Skin of body (tissue), 2 donors: Measurements from ENCODE around the gene PPP6R2. TPM values are rescaled to one million over a fixed set of nuclear protein-coding genes. Genes with fewer than 3 reads are reported as not detected.

ENCODE experiments used
- DNase-seq: peaks from one replicate; lab custom pipeline; 2025; lab: John Stamatoyannopoulos, UW
- total RNA-seq: library from RNA; depleted of rRNA; stranded (reverse); fragments of >200 nt; gene quantifications from one replicate; pipeline ENCODE4 v1.2.3, GENCODE V29; 2014

Gene PPP6R2
- total RNA-seq, 1 donor from 2014 or later = 31.5 TPM

GRCh38 chr22:50467773-50468440 lies 124.8 kb downstream of the PPP6R2 start:
- no peak for DNase-seq

DNA sequence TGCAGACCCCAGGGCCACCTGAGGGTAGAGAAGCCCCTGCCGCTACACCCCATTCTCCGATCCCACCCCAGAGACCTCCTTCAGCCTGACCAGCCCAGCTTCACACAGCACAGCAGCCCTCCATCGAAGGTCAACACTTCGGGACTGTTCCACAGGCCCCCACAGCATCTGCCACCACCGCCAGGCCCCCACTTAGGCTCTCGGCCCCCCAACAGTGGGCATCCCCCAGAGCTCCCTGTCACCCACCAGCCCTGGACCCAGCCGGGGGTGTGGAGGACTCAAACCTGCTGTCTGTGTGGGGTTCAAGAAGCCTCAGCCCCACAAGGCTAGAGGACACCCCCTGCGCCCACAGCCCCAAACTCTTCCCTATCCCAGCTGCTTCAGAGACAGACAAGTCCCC lies 125.5 kb downstream of the PPP6R2 start:
- DNase-seq = no peak

DNA sequence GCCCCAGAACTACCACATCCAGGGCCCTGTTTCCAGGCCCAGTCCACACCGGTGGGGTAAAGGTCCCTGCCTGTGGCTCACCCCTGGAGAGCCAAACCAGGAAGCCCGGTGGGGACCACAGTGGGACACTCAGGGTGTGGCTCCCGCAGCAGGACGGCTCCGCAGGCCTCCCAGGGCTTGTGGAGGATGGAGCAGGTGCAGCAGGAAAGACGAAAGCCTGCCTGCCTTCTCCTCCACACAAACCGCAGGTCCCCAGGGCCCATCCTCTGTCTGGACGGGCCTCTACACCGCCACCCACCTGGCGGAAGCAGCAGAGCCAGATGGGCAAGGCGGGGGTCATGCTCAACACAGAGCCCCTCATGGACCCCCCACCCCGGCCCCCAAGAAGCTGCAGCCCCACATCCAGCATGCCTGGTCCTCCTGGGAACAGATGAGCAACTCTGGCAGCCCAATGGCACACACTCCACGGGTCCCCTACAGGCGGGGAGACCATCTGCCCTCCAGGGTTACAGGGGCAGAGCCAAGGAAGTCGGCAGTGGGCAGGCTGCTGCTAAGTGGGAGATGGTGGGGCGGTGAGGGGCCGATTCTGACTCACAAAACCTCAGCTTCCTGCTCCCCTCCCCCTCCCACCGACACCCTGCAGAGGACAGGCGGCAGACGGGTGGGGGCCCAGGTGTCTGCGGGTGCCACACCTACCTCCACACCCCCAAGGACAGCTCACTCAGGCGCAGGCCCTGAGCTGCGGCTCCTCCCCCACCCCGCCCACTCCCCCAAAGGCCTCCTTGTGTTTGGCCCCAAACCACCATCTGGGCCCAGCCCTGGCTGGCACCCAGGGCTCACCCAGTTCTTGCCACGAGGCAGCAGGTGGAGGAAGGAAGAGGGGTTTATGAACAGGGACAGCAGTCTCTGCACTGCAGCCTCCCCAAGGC lies 126.5 kb downstream of the PPP6R2 start:
- DNase-seq = no peak

DNA sequence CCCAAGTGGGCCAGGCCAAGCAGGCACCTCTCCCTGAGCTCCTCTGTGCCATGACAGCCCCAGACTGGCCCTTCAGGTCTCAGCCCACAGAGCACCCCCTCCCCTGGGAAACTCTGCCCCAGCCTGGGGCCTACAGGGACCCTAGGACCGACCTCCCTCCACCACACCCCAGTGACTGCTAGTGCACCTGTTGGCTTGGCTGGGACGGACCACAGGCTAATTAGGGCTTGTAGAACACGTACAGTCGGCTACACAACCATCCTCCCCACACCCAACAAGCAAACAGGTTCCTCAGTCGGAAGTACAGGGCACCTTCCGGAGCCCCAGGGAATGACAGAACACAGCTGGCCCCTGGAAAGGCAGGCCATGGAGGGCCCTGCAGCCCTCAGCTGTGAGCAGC lies 127.4 kb downstream of the PPP6R2 start:
- DNase-seq = no peak

- DNase-seq = no peak
Observed at GRCh38 chr22:50471197-50471847, 128.2 kb downstream of the PPP6R2 start.

GRCh38 chr22:50471962-50472361 lies 128.8 kb downstream of the PPP6R2 start:
- no peak for DNase-seq

- DNase-seq = no peak
Observed at GRCh38 chr22:50473088-50473487, 130.0 kb downstream of the PPP6R2 start.

- DNase-seq = no peak
Observed at GRCh38 chr22:50473855-50474671, 130.9 kb downstream of the PPP6R2 start.

DNA sequence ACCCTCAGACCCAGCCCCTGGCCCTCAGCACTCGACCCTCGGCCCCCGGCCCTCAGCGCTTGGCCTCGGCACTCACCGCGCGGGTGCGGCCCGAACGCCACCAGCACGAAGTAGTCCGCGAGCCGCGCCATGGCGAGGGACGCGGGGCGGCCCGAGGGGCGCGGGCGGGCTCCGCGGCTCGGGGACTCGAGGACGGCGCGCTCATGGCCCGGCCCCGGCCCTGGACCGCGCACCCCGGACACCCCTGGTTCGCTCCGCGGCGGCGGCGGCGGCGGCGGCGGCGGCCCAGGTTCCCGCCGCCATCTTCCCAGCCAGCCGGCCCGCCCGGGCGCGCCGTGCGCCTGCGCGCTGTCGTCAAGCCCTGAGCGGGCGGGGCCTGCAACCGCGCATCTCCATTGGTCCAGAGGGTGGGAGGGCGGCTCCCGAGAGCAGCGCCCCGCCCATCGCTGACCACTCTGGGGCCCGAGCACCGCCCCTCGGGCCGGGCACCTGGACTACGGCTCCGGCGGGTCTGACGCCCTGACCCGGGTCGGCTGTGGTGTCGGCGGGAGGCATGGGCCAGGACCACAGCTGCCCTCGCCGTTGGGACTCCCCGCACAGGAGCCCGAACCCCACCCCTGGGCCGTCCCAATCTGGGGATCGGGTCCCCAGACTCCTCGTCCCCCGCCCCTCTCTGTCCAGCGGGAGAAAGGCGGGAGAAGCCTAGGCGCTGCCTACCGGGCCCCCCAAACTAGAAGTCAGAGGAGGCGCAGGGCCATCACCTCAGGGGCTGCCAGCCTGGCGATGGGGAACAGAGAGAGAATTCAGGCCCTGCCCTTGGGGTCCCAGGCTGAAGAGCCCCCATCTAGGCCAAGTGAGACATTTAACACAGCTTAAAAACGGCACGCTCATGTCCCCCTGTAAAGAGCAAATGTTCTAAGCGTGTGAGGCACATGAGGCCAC lies 131.9 kb downstream of the PPP6R2 start, which contains the start of gene SBF1:
SBF1 (minus strand) TSS at position 326 of the 942 bp plus-strand sequence; CDS start at position 131, 195 bp downstream.
- peak; percentile 75 for DNase-seq

- DNase-seq = no peak
Observed at GRCh38 chr22:50475652-50476002, 132.5 kb downstream of the PPP6R2 start.

DNA sequence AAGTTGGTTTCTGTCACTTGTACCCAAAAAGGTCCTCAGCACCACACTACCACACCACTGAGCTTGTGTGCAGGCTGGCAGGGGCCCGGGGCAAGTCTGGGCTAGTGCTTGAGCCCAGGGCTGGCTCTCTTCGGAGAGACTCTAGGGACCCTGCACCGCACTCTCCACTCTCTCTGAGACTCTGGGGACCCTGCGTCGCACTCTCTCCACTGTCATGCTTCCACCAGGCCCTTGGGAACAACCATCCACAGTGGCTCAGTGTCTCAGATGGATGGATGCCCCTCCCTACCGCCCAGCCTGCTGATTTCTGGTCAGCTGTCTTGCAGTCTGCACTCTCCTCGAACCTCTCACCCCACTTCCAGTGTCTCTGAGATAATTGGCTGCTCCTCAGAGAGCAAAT lies 133.7 kb downstream of the PPP6R2 start:
- no peak for DNase-seq

DNA sequence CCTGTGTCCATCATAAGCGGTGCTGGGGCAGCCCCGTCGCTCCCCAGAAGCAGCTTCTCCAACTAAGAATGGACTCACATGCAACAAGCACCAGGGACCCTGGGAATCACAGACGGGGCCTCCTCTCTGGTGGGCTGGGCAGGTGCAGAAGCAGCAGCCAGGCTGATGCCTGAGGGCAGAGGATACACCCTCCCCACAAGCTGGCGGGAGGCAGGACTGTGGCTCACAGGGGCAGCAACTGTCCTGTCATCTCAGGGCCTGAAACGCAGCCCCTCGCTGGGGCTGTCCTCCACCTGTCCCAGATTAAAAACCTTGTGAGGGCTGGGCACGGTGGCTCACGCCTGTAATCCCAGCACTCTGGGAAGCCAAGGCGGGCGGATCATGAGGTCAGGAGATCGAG lies 134.8 kb downstream of the PPP6R2 start:
- DNase-seq = no peak

DNA sequence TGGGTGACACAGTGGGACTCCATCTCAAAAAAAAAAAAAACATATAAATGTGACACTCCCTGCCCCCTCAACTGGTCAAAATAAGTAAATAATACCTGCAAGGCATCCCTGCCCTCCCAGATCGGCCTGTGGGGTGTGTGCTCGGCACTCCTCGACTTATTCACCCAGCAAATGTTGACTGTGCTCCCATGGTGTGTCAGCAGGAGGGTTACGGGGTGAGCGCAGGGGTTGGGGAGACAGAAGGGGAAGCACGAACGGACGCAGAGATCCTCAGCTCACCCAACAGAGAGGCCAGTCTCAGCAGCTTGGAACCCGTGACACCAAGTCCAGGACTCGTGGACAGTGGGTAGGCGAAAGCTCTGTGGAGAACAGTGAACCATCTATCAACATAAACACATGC lies 136.6 kb downstream of the PPP6R2 start:
- DNase-seq = no peak

- no peak for DNase-seq
Observed at GRCh38 chr22:50481045-50481439, 137.9 kb downstream of the PPP6R2 start.

DNA sequence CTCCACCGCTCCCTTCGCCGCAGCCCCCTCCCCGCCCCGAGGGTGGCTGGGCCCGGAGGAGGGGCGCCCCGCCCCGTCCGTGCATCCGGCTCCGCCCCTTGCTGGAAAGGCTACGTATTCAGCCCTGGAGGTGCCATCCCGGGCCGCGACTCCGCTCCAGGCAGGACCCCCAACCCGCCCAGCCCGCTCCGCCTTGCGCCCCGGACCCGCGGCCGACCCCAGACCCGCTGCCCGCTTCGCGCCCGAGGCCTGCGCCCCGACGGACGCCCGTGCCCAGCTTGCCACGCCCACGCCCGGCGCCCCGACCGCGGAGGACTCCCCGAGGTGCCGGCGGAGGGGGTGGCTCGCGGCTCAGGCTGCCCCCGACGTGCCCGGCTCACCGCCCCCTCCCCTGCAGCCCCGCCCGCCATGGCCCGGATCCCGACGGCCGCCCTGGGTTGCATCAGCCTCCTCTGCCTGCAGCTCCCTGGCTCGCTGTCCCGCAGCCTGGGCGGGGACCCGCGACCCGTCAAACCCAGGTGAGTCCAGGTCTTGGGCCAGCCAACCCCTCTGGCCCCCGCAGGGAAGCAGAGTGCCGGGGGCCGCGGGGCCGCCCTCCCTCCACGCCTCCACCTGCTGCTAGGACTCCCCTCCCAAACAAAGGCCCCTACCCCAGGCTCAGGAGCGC lies 138.4 kb downstream of the PPP6R2 start, which contains the start of gene ADM2:
ADM2 (plus strand) TSS at position 104 of the 667 bp plus-strand sequence; CDS start at position 409, 305 bp downstream.
- no peak for DNase-seq

- no peak for DNase-seq
Observed at GRCh38 chr22:50482107-50483074, 139.3 kb downstream of the PPP6R2 start.

DNA sequence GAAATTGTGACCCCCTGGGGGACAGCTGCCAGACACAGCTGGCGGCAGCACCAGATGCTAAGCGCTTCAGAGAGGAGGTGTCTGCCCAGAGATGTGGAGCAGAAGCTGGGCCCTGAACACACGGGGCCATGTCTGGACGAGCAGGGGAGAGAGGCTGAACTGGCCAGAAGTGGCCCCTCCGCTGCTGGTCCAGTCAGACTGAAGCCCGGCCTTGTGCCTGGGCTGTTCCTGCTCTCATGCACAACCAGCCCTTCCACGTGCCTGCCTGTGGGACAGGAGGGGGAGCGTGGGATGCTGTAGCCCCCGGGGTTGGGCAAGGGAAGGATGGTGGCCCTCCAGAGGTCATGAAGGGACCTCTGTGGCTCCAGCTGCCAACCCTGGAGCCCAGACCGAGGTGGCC lies 140.0 kb downstream of the PPP6R2 start:
- no peak for DNase-seq

DNA sequence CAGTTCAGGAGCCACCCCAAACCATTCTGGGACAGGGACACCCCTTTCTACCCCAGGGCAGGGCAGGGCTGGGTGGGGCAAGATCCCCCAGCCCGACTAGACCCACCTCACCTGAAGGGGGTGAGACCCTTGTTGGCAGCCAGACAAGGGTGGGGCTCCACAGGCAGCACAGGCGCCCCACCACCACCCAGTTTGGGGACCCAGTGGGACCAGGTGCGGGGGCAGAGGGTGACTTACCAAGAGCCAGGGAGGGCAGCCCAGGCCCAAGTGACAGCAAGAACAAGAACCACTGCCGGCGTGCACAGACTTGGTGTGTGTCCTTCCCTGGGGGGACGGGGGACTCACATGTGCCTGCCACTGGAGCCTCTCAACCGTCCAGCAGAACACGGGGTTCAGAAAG lies 140.4 kb downstream of the PPP6R2 start:
- no peak for DNase-seq
